K562 (cell line): Measurements from ENCODE around the gene SFT2D2. TPM values are rescaled to one million over a fixed set of nuclear protein-coding genes. Genes with fewer than 3 reads are reported as not detected.

Experiments used
- CBX8 ChIP-seq: fragments of 200-600 bp; sonication (generic); IDR thresholded peaks from 2 replicates; pipeline ENCODE4 v1.6.1; 2012; ENCODE audit warnings: borderline replicate concordance, mixed run types, low read depth, mild to moderate bottlenecking, moderate library complexity, mixed read lengths, low read length, control low read depth, inconsistent platforms; ENCODE audit not compliant: poor library complexity, severe bottlenecking; ENCODE audit errors: extremely low read depth
- CC2D1A ChIP-seq: fragments of 450-650 bp; IDR thresholded peaks from 2 replicates; pipeline ENCODE4 v1.6.1; 2017; ENCODE audit warnings: mild to moderate bottlenecking
- CLOCK ChIP-seq: fragments of 250-450 bp; sonication (Bioruptor Pico); IDR thresholded peaks from 2 replicates; pipeline ENCODE4 v1.4.0; 2020; ENCODE audit warnings: mild to moderate bottlenecking, moderate library complexity, borderline replicate concordance
- DDX20 ChIP-seq: fragments of 450-650 bp; IDR thresholded peaks from 2 replicates; pipeline ENCODE4 v1.6.1; 2016; ENCODE audit warnings: missing genetic modification characterization, low read depth, mild to moderate bottlenecking, missing compliant biosample characterization, moderate library complexity
- DNMT1 ChIP-seq: fragments of 450-650 bp; IDR thresholded peaks from 2 replicates; pipeline ENCODE4 v1.6.1; 2016; ENCODE audit warnings: antibody characterized with exemption, mild to moderate bottlenecking
- GABPB1 ChIP-seq: sonication (generic); formaldehyde crosslinking; IDR thresholded peaks from 2 replicates; pipeline ENCODE4 v1.8.0; 2022; ENCODE audit warnings: mild to moderate bottlenecking, missing genetic modification reagents
- GTF2F1 ChIP-seq: IDR thresholded peaks from 2 replicates; pipeline ENCODE4 v1.6.1; 2011; ENCODE audit warnings: low read depth, low read length, improper control_type of control experiment
- HES1 ChIP-seq: fragments of 450-650 bp; IDR thresholded peaks from 2 replicates; pipeline ENCODE4 v1.6.1; 2016; ENCODE audit warnings: low read depth, mild to moderate bottlenecking, moderate library complexity
- HNRNPH1 ChIP-seq: fragments of 200-400 bp; formaldehyde crosslinking; optimal IDR thresholded peaks from 2 replicates; pipeline ENCODE3; 2017; ENCODE audit warnings: low read depth, mild to moderate bottlenecking, low read length, moderate library complexity
- IRF2 ChIP-seq: sonication (generic); formaldehyde crosslinking; IDR thresholded peaks from 2 replicates; pipeline ENCODE4 v1.8.1; 2022; ENCODE audit warnings: mild to moderate bottlenecking, missing genetic modification reagents
- MCM7 ChIP-seq, 2 experiments: fragments of 450-650 bp; IDR thresholded peaks; 2 replicates each; pipeline ENCODE4 v1.6.1; 2016 to 2018
- NFE2 ChIP-seq: IDR thresholded peaks from 2 replicates; pipeline ENCODE4 v1.6.1; 2014; ENCODE audit warnings: antibody characterized with exemption, low read depth
- PHF21A ChIP-seq: fragments of 450-650 bp; IDR thresholded peaks from 2 replicates; pipeline ENCODE4 v1.6.1; 2017; ENCODE audit warnings: low read depth, borderline replicate concordance
- SMAD2 ChIP-seq: fragments of 150-350 bp; IDR thresholded peaks from 2 replicates; pipeline ENCODE4 v1.6.1; 2014; ENCODE audit warnings: low read depth, mild to moderate bottlenecking, low read length
- SRSF9 ChIP-seq: fragments of 200-400 bp; formaldehyde crosslinking; IDR thresholded peaks from 2 replicates; pipeline ENCODE4 v1.6.1; 2017; ENCODE audit warnings: low read depth, low read length, borderline replicate concordance
- TAF15 ChIP-seq: fragments of 200-400 bp; formaldehyde crosslinking; IDR thresholded peaks from 2 replicates; pipeline ENCODE4 v1.6.1; 2017; ENCODE audit warnings: mild to moderate bottlenecking, low read depth, low read length, moderate library complexity
- TFAP4 ChIP-seq: sonication (generic); formaldehyde crosslinking; IDR thresholded peaks from 2 replicates; pipeline ENCODE4 v1.8.0; 2022; ENCODE audit warnings: missing genetic modification reagents, mild to moderate bottlenecking, moderate library complexity, borderline replicate concordance
- ZKSCAN3 ChIP-seq: fragments of 250-450 bp; sonication (Bioruptor Pico); IDR thresholded peaks from 2 replicates; pipeline ENCODE4 v1.4.0; 2020
- ZNF146 ChIP-seq: IDR thresholded peaks from one replicate; pipeline ENCODE4 v1.6.1; 2018; ENCODE audit warnings: missing compliant biosample characterization; ENCODE audit not compliant: unreplicated experiment
- ZNF384 ChIP-seq: IDR thresholded peaks from 2 replicates; pipeline ENCODE4 v1.6.1; 2012; ENCODE audit warnings: low read depth, low read length, improper control_type of control experiment
- ZNF766 ChIP-seq: fragments of 200-800 bp; sonication (Bioruptor generic); conservative IDR thresholded peaks from 2 replicates; pipeline ENCODE4 v1.6.1; 2016; ENCODE audit warnings: missing genetic modification characterization, missing compliant biosample characterization
- polyA plus RNA-seq, 8 experiments: library from polyadenylated mRNA; depleted of rRNA in 4 of 8; stranded (reverse) in 5 of 8; unstranded in 3 of 8; fragments of >200 nt; fragmentation: Nextera tagmentation in 2 of 8; fragmentation: Illumina TruSeq in 1 of 8; extraction: Ambion mirVana in 2 of 8; extraction: Trizol in 1 of 8; gene quantifications; 2 replicates each; pipeline versions ENCODE4 v1.2.1 to v1.2.3, GENCODE V29; 2011 to 2014; ENCODE audit warnings: inconsistent platforms in 1 of 8, missing spikeins in 1 of 8
- total RNA-seq, 7 experiments: library from RNA; depleted of rRNA in 6 of 7; stranded (reverse); fragments of >200 nt in 6 of 7; fragmentation: Illumina TruSeq in 2 of 7; extraction: Trizol in 2 of 7; gene quantifications; 2 replicates each; pipeline versions ENCODE4 v1.2.1 to v1.2.3, GENCODE V29; 2011 to 2021; ENCODE audit warnings: low replicate concordance in 1 of 7

Gene SFT2D2
- total and polyA plus RNA-seq, 9 of the 15 experiments (the other 6 are each of a cell fraction or from before 2014, with no cell fraction given), result 3.4 to 50.1 (median 21.6) TPM

GRCh38 chr1:168225476-168226190, at the start of gene SFT2D2 (continued):
- no peak for TF ChIP-seq SMAD2
- no peak for TF ChIP-seq HNRNPH1
- TF ChIP-seq CBX8, result no peak
- no peak for TF ChIP-seq ZNF146 (CRISPR knock-in tag)
- no peak for TF ChIP-seq DNMT1
- no peak for TF ChIP-seq CLOCK
- peak; percentile 85 for TF ChIP-seq GTF2F1
- TF ChIP-seq PHF21A, result no peak
- TF ChIP-seq DDX20 (tag), result 0 out of 2 replicates have a peak, but pooled peaks have one; percentile 55
- TF ChIP-seq NFE2, result no peak
- peak; percentile 77 for TF ChIP-seq TFAP4 (CRISPR knock-in tag)
- TF ChIP-seq TAF15, result no peak
- no peak for TF ChIP-seq IRF2
- TF ChIP-seq GABPB1, result peak; percentile 59
- no peak for TF ChIP-seq ZKSCAN3 (CRISPR knock-in tag)
- no peak for TF ChIP-seq MCM7 (IDR thresholded peaks at IDR 0.05)
- no peak for TF ChIP-seq SRSF9
- TF ChIP-seq CC2D1A, result no peak
- peak; percentile 95 for TF ChIP-seq ZNF766 (CRISPR knock-in tag)
- TF ChIP-seq HES1, result no peak
- no peak for TF ChIP-seq ZNF384
